Measurements from ENCODE around the gene PSMD12.

Gene PSMD12

GRCh38 chr17:67386965-67387551 lies 20.7 kb upstream of the PSMD12 start:
- peak; percentile 46 for DNase-seq (ENCODE audit: low read depth)

- no peak for DNase-seq (ENCODE audit: low read depth)
Observed at GRCh38 chr17:67385122-67385988, 19.0 kb upstream of the PSMD12 start.

GRCh38 chr17:67381929-67382257 lies 15.5 kb upstream of the PSMD12 start:
- no peak for DNase-seq (ENCODE audit: low read depth)

GRCh38 chr17:67379251-67379630 lies 12.9 kb upstream of the PSMD12 start:
- no peak for DNase-seq (ENCODE audit: low read depth)

GRCh38 chr17:67378454-67379250 lies 12.3 kb upstream of the PSMD12 start:
- DNase-seq (ENCODE audit: low read depth), result peak; percentile 63

- DNase-seq (ENCODE audit: low read depth), result peak; percentile 38
Observed at GRCh38 chr17:67377488-67378453, 11.4 kb upstream of the PSMD12 start.

- peak; percentile 73 for DNase-seq (ENCODE audit: low read depth)
Observed at GRCh38 chr17:67376737-67377487, 10.5 kb upstream of the PSMD12 start, which contains the start of gene PITPNC1. Gene PITPNC1 (plus strand): TSS chr17:67377281.

GRCh38 chr17:67376415-67376736 lies 10.0 kb upstream of the PSMD12 start:
- no peak for DNase-seq (ENCODE audit: low read depth)

GRCh38 chr17:67375716-67376115 lies 9.3 kb upstream of the PSMD12 start:
- DNase-seq (ENCODE audit: low read depth), result no peak

GRCh38 chr17:67375054-67375427 lies 8.7 kb upstream of the PSMD12 start:
- DNase-seq (ENCODE audit: low read depth), result no peak

- peak; percentile 83 for DNase-seq (ENCODE audit: low read depth)
Observed at GRCh38 chr17:67374329-67375053, 8.1 kb upstream of the PSMD12 start.

GRCh38 chr17:67372751-67373150 lies 6.4 kb upstream of the PSMD12 start:
- no peak for DNase-seq (ENCODE audit: low read depth)

GRCh38 chr17:67369676-67370075 lies 3.3 kb upstream of the PSMD12 start:
- DNase-seq (ENCODE audit: low read depth), result no peak

- DNase-seq (ENCODE audit: low read depth), result no peak
Observed at GRCh38 chr17:67365738-67366192, 612 bp downstream of the PSMD12 start.

- no peak for DNase-seq (ENCODE audit: low read depth)
Observed at GRCh38 chr17:67364847-67365737, 1.3 kb downstream of the PSMD12 start.

- no peak for DNase-seq (ENCODE audit: low read depth)
Observed at GRCh38 chr17:67362173-67362572, 4.2 kb downstream of the PSMD12 start.

- DNase-seq (ENCODE audit: low read depth), result no peak
Observed at GRCh38 chr17:67360880-67361279, 5.5 kb downstream of the PSMD12 start.

GRCh38 chr17:67359960-67360791 lies 6.2 kb downstream of the PSMD12 start:
- DNase-seq (ENCODE audit: low read depth), result no peak
